ENCODE data around the gene TMEM179.

Gene TMEM179

DNA sequence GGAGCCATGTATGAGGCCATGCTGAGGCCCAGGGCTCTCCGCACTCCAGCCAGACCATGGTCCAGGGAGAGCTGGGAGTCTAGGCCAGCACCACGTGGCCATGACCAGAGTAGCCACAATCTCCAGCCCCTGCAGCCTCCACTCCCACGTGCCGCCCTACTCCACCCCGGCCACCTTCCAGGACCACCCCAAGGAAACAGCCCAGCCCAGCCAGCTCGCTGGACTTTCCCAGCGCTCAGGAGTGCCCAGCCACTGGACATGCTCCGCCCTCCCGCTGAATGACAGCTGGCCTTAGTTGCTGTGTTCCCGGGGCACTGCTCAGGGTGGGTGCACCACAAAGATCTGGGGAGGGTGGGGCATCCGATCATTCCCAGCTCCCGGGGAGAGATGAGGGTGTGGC lies 27.1 kb downstream of the TMEM179 start:
- DNase-seq (ENCODE audit: low read depth) = no peak
- TF ChIP-seq, protein P1, sequence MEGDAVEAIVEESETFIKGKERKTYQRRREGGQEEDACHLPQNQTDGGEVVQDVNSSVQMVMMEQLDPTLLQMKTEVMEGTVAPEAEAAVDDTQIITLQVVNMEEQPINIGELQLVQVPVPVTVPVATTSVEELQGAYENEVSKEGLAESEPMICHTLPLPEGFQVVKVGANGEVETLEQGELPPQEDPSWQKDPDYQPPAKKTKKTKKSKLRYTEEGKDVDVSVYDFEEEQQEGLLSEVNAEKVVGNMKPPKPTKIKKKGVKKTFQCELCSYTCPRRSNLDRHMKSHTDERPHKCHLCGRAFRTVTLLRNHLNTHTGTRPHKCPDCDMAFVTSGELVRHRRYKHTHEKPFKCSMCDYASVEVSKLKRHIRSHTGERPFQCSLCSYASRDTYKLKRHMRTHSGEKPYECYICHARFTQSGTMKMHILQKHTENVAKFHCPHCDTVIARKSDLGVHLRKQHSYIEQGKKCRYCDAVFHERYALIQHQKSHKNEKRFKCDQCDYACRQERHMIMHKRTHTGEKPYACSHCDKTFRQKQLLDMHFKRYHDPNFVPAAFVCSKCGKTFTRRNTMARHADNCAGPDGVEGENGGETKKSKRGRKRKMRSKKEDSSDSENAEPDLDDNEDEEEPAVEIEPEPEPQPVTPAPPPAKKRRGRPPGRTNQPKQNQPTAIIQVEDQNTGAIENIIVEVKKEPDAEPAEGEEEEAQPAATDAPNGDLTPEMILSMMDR (IDR thresholded peaks at IDR 0.05; ENCODE audit: low read length, missing control alignments) = no peak
- H3K4me3 ChIP-seq (replicated peaks; ENCODE audit: low read depth, low read length) = no peak overlapping the region

DNA sequence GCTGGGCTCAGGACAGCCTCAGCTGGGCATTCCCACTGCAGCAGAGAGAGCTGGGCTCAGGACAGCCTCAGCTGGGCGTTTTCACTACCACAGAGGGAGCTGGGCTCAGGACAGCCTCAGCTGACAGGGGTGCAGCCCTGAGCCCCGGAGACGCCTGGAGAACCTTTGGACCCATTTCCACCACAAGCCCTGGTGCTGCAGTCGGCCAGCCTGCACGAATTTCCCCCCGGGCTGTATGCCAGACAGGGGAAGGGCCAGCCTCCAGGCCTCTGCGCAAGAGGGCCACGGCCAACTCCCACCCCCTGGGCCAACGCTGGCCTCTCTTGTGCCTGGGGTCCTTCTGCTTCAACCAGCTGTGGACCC lies 27.6 kb downstream of the TMEM179 start:
- TF ChIP-seq, protein P1 (IDR thresholded peaks at IDR 0.05; ENCODE audit: low read length, missing control alignments) = no peak
- no peak for DNase-seq (ENCODE audit: low read depth)
- H3K4me3 ChIP-seq (replicated peaks; ENCODE audit: low read depth, low read length) = no peak overlapping the region

DNA sequence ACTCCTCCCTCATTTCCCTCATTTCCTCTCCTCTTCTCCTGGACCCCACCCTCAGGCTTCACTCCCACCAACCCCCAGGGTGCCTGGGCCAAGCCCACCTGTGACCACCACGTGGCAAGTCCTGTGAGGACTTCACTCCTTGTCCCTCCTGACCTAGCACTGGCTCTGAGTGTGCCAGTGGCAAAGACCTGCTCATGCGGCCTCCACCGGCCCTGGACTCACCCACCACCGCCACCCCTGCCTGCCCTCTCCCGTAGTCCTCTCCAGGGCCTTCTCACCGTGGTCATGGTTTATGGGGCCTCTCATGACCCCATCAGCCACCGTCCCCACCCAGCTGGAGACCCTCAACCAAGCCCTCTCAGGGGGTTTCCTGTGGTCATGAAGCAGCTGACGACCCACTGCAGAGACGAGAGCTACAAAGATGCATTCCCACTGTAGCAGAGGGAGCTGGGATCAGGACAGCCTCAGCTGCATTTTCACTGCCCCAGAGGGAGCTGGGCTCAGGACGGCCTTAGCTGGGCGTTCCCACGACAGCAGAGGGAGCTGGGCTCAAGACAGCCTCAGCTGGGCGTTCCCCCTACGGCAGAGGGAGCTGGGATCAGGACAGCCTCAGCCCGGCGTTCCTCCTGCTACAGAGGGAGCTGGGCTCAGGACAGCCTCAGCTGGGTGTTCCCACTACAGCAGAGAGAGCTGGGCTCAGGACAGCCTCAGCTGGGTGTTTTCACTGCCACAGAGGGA lies 28.2 kb downstream of the TMEM179 start:
- no peak overlapping the region for H3K4me3 ChIP-seq (replicated peaks; ENCODE audit: low read depth, low read length)
- no peak for DNase-seq (ENCODE audit: low read depth)
- TF ChIP-seq, protein P1 (IDR thresholded peaks at IDR 0.05; ENCODE audit: low read length, missing control alignments) = no peak

DNA sequence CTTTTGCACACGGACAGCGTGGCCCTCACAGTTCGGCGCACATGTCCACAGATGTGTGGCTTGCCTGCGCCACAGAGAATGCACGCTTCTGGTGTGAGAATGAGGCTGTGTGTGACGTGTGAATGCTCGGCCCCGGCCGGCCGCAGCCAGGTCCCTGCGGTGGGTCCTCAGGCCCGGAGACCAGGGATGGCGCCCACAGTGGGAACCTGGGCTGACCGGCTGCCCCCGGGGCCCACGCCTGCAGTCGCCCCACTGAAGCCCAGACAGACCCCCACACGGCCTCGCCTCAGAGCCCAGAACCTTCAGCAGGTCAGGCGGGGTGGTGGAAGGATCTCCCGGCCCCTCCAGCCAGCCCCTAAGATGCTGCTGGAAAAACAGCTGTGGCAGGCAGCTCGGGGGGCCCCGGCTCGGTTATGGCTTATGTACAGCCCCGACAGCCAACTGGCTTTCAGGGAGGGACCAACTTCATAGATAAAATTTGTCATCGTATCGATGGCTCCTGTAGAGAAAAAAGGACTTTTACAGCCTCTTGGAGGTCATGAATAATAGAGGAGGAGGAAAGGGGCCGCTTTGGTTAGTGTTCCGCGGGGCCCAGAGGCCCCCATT lies 29.5 kb downstream of the TMEM179 start:
- no peak overlapping the region for H3K4me3 ChIP-seq (replicated peaks; ENCODE audit: low read depth, low read length)
- DNase-seq (ENCODE audit: low read depth) = no peak
- TF ChIP-seq, protein P1 (IDR thresholded peaks at IDR 0.05; ENCODE audit: low read length, missing control alignments) = no peak

DNA sequence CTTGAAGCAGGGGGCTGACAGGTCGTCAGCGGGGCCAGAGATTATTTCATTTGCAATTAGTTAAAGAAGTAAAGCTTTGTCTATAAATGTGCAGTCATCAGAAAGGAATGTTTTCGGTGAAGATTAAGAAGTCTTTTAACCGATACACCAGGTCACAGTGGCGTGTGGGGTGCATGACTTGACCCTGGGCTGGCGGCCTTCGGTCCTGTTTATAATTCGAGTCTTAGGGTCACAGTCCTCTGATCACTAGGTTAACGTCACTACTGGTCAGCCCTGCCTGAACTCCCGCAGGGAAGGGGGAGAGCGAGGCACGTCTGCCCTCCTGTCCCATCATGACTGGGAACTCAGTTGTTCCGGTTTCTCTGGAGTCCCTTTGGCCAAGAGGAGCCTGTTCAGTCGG lies 30.0 kb downstream of the TMEM179 start:
- no peak overlapping the region for H3K4me3 ChIP-seq (replicated peaks; ENCODE audit: low read depth, low read length)
- no peak for DNase-seq (ENCODE audit: low read depth)
- TF ChIP-seq, protein P1 (IDR thresholded peaks at IDR 0.05; ENCODE audit: low read length, missing control alignments) = no peak

DNA sequence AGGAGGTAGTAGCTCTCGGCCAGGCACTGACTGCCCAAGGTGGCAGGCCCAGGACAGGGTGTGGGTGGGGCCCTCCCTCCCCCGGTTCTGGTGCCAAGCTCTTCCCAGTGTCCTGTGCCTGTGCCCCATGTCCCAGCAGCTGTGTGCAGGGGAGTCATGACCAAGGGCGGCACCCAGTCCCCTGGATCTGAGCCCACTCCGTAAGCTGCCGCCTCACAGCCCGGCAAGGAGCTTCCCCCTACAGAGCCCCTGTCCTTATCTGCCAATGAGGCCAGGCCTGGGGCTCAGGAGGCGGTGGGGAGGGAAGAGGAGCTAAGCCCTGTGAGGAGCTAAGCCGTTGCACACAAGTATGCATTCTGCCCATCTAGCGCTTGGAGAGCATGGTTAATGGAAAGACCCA lies 30.6 kb downstream of the TMEM179 start:
- DNase-seq (ENCODE audit: low read depth) = no peak
- H3K4me3 ChIP-seq (replicated peaks; ENCODE audit: low read depth, low read length) = no peak overlapping the region
- TF ChIP-seq, protein P1 (IDR thresholded peaks at IDR 0.05; ENCODE audit: low read length, missing control alignments) = no peak

DNA sequence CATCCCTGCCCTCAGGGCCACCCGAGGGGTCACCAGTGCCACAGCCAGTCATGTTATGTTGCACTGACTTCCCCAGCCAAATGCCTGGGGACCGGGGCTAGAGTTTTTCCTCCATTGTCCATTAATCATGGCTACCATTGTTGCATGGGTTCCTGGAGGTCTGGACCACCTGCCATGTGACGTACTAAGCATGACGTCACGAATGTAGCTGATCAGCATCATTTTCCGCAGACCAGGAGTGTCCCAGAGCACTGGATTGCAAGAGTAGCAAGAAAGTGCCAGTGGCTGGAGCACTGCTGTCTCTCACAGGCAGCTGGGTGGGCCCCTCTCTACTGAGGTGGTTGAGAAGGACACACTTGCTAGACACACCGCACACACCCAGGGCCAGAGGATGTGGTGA lies 31.9 kb downstream of the TMEM179 start:
- no peak for DNase-seq (ENCODE audit: low read depth)
- H3K4me3 ChIP-seq (replicated peaks; ENCODE audit: low read depth, low read length) = no peak overlapping the region
- TF ChIP-seq, protein P1 (IDR thresholded peaks at IDR 0.05; ENCODE audit: low read length, missing control alignments) = no peak
